Adrenal gland (tissue), 12 donors: Measurements from ENCODE around the gene TNK1. TPM values are rescaled to one million over a fixed set of nuclear protein-coding genes. Genes with fewer than 3 reads are reported as not detected.

ENCODE experiments used
- DNase-seq, 7 donors: peaks; one replicate each; pipeline ENCODE4 v3.0.0-alpha.2; 2019 to 2020
- H3K27ac ChIP-seq, 5 donors: fragments of 200-600 bp; sonication (generic) in 4 of 5; 1 replicate in 3 of 5; 2 replicates in 2 of 5; pipeline versions ENCODE4 v1.5.1 to v1.8.0; 2016 to 2020; ENCODE audit warnings: mild to moderate bottlenecking in 1 of 5
- H3K27me3 ChIP-seq: fragments of 200-600 bp; 2 replicates; pipeline ENCODE4 v1.8.0; 2021
- H3K36me3 ChIP-seq, 2 donors: fragments of 200-600 bp; replicated peaks in 1 of 2; 1 replicate in 1 of 2; 2 replicates in 1 of 2; pipeline versions ENCODE4 v1.5.1 to v1.8.0; 2018 to 2022
- H3K4me1 ChIP-seq, 2 donors: fragments of 200-600 bp; replicated peaks in 1 of 2; 1 replicate in 1 of 2; 2 replicates in 1 of 2; pipeline versions ENCODE4 v1.5.1 to v1.8.0; 2018 to 2021
- H3K4me3 ChIP-seq, 4 donors: fragments of 200-600 bp; sonication (generic) in 3 of 4; one replicate each; pipeline ENCODE4 v1.5.1; 2016 to 2018
- H3K9me3 ChIP-seq, 3 donors: fragments of 200-600 bp; sonication (generic) in 1 of 3; replicated peaks in 1 of 3; 1 replicate in 2 of 3; 2 replicates in 1 of 3; pipeline versions ENCODE4 v1.5.1 to v1.8.0; 2016 to 2021
- POLR2A ChIP-seq, 2 donors: fragments of 450-650 bp; IDR thresholded peaks; one replicate each; pipeline ENCODE4 v1.6.1; 2017; ENCODE audit warnings: antibody characterized with exemption in 2 of 2, mild to moderate bottlenecking in 2 of 2, moderate library complexity in 1 of 2
- WGBS, 4 donors: extraction: QIAGEN DNeasy Blood & Tissue Kit in 2 of 4; methylation state at CpG; one replicate each; pipeline versions ENCODE4 v1.1.5 to v1.1.7; 2013 to 2017; 5-methylcytosine and 5-hydroxymethylcytosine counted together
- intact Hi-C, 2 donors: fragments of 100-400 bp; cut with DNase I; formaldehyde crosslinking; loops; one replicate each; pipeline versions ENCODE4 v1.14.1 to v1.15.0; 2022 to 2023
- polyA plus RNA-seq, 3 donors: library from polyadenylated mRNA; stranded (reverse); fragments of 200-250 nt in 2 of 3; fragments of 350-450 nt in 1 of 3; fragmentation: Illumina TruSeq in 1 of 3; extraction: RNeasy Lipid Tissue Mini Kit (QIAGEN cat#74804) in 1 of 3; gene quantifications; one replicate each; pipeline ENCODE4 v1.2.3, GENCODE V29; 2013 to 2014
- total RNA-seq, 9 donors: library from RNA; depleted of rRNA in 4 of 9; stranded (reverse); fragments of >200 nt in 4 of 9; fragments of 120-200 nt in 1 of 9; fragmentation: NEBNext Ultra II Directional in 1 of 9; extraction: Animal tissue kit (Norgen Biotek cat#: 25700) in 1 of 9; gene quantifications; one replicate each; pipeline versions ENCODE4 v1.1.0 to v1.2.4, GENCODE V29; 2013 to 2023
- TF ChIP-seq, protein P1 (sequence below), 6 experiments: fragments of 450-650 bp in 4 of 6; fragments of 200-600 bp in 2 of 6; sonication (generic) in 1 of 6; IDR thresholded peaks; 1 replicate in 5 of 6; 2 replicates in 1 of 6; pipeline versions ENCODE4 v1.5.1 to v1.8.0; 2016 to 2021; ENCODE audit warnings: antibody characterized with exemption in 6 of 6, mild to moderate bottlenecking in 2 of 6, moderate library complexity in 1 of 6
- donor health status: healthy with polysubstance abuse.
- donor health status: Bipolar disorder and iron deficiency.
- donor health status: DM: yes; HTN: yes; CAD: no.
- donor health status: DM: no; HTN: no; CAD: no.
- donor health status: DM: no; HTN: no; CAD: no.
- donor health status: DM: yes; HTN: yes; CAD: no.

TNK1 gene
- total and polyA plus RNA-seq, 12 donors = 0.06 to 8.7 (median 2.0) TPM

DNA sequence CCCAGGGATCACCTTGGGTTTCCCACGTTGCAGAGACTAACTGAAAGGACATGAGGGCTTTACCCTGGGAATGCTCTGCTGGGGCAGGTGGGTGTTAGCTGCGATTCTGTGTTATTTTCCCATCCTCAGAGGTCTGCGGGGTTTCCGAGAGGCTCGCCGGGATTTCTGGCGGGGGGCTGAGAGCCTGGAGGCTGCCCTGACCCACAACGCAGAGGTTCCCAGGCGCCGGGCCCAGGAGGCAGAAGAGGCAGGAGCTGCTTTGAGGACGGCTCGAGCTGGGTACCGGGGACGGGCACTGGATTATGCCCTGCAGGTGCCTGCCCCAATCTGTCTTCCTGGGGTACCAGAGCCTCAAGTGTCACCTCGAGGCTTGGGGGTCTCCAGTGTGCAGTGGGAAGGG is 37.6 kb upstream of the TNK1 start:
- no peak for TF ChIP-seq POLR2A (IDR thresholded peaks at IDR 0.05)
- TF ChIP-seq, protein P1, sequence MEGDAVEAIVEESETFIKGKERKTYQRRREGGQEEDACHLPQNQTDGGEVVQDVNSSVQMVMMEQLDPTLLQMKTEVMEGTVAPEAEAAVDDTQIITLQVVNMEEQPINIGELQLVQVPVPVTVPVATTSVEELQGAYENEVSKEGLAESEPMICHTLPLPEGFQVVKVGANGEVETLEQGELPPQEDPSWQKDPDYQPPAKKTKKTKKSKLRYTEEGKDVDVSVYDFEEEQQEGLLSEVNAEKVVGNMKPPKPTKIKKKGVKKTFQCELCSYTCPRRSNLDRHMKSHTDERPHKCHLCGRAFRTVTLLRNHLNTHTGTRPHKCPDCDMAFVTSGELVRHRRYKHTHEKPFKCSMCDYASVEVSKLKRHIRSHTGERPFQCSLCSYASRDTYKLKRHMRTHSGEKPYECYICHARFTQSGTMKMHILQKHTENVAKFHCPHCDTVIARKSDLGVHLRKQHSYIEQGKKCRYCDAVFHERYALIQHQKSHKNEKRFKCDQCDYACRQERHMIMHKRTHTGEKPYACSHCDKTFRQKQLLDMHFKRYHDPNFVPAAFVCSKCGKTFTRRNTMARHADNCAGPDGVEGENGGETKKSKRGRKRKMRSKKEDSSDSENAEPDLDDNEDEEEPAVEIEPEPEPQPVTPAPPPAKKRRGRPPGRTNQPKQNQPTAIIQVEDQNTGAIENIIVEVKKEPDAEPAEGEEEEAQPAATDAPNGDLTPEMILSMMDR (IDR thresholded peaks at IDR 0.05) = no peak
- WGBS, 4 donors = 32 to 66% (median 64%) methylated on average over 3 to 15 of the region's 15 CpGs
- no peak overlapping the region for H3K4me3 ChIP-seq
- intact Hi-C loops = loop anchor here in 1 of 2 donors (5.0 kb wide), 1 partner anchor 61 kb away; the partner anchor contains the start of gene SLC2A4
- H3K9me3 ChIP-seq = no peaks in the 10 kb centered on the region
- H3K36me3 ChIP-seq = no peaks in the 10 kb centered on the region
- no peak overlapping the region for H3K27ac ChIP-seq
- peaks cover 0 to 15% of the 10 kb centered on the region in 2 donors for H3K4me1 ChIP-seq
- H3K27me3 ChIP-seq = no peaks in the 10 kb centered on the region
- DNase-seq = peak in 1 of 7 donors; percentile 33

DNA sequence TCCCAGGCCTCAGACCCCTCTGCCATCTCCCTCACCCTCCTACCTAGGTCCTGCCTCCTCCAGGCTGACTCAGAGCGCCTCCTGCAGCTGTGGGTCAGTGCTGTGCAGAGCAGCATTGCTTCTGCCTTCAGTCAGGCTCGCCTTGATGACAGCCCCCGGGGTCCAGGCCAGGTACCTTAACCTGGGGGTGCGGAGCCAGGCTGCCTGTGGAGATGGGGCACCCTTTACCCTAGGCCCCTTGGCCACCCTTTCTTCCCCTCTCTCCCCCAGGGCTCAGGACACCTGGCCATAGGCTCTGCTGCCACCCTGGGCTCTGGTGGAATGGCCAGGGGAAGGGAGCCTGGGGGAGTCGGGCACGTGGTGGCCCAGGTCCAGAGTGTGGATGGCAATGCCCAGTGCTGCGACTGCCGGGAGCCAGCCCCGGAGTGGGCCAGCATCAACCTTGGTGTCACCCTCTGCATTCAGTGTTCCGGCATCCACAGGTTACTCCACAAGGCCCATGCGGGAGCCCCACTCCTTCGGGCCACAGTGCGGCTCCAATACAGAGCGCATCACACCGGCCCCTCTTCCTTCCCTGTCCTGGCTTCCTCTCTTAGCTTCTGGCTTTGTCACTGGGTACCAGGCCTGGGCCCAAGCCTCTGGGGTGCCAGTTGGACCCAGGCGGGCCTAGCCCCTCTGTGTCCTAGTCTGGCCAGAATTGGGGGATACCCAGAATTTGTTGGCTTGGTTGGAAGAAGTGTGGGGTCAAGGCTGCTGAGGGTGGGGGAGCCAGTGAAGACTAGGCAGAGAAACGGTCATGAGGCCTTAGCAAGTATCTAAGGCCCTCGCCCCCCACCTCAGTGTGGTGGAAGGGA is 33.9 kb upstream of the TNK1 start:
- H3K27ac ChIP-seq = peak overlapping the region in 1 of 5 donors; percentile 60
- intact Hi-C loops = no loop called here
- no peak overlapping the region for H3K4me3 ChIP-seq
- peaks cover 14 to 36% of the 10 kb centered on the region in 2 donors for H3K4me1 ChIP-seq
- H3K9me3 ChIP-seq = no peaks in the 10 kb centered on the region
- no peak for TF ChIP-seq POLR2A (IDR thresholded peaks at IDR 0.05)
- TF ChIP-seq, protein P1 (IDR thresholded peaks at IDR 0.05) = no peak
- no peaks in the 10 kb centered on the region for H3K36me3 ChIP-seq
- no peaks in the 10 kb centered on the region for H3K27me3 ChIP-seq
- peak in 2 of 7 donors; percentile 27 to 40 for DNase-seq
- WGBS, 4 donors = 40 to 79% (median 59%) methylated on average over 3 to 18 of the region's 18 CpGs

DNA sequence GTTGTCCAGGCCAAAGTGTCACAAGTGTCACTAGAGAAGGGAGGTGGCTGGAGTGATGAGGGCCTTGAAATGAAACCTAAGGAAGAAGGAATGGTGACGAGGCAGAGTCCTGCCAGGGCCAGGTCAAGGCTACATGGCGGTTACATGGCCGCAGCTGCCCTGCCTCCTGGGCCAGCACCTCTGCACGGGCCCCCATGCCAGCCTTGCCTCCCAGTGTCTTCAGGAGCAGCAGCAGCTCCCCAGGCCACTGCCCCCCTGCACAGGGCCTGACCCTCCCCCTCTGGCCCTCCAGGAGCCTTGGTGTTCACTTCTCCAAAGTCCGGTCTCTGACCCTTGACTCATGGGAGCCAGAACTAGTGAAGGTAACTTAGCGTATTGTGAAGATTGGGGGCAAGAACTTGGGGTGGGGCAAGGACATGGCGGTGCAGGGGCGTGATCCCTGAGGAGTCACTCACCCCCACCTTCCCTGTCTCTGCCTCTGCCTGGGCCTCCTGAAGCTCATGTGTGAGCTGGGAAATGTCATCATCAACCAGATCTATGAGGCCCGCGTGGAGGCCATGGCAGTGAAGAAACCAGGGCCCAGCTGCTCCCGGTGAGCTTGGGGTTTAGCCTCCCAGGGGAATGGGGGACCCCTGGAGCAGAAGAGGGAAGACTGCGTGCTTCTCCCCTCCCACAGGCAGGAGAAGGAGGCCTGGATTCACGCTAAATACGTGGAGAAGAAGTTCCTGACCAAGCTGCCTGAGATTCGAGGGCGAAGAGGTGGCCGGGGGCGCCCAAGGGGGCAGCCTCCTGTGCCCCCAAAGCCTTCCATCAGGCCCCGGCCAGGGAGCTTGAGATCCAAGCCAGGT is 33.0 kb upstream of the TNK1 start:
- Histone ChIP-seq H3K4me3 (no peak overlapping the region), H3K27ac (peak overlapping the region in 1 of 5 donors; percentile 60), H3K9me3 (no peaks in the 10 kb centered on the region), H3K4me1 (peaks cover 20 to 42% of the 10 kb centered on the region in 2 donors), H3K36me3 (no peaks in the 10 kb centered on the region), H3K27me3 (no peaks in the 10 kb centered on the region)
- peak in 4 of 7 donors; percentile 44 to 64 (median 52) for DNase-seq
- intact Hi-C loops = no loop called here
- 36 to 66% (median 60%) methylated on average over 10 to 19 of the region's 19 CpGs for WGBS, 4 donors
- no peak for TF ChIP-seq POLR2A (IDR thresholded peaks at IDR 0.05)
- TF ChIP-seq, protein P1 (IDR thresholded peaks at IDR 0.05) = no peak
